ENCODE measurements around the gene PLSCR5.

DNA sequence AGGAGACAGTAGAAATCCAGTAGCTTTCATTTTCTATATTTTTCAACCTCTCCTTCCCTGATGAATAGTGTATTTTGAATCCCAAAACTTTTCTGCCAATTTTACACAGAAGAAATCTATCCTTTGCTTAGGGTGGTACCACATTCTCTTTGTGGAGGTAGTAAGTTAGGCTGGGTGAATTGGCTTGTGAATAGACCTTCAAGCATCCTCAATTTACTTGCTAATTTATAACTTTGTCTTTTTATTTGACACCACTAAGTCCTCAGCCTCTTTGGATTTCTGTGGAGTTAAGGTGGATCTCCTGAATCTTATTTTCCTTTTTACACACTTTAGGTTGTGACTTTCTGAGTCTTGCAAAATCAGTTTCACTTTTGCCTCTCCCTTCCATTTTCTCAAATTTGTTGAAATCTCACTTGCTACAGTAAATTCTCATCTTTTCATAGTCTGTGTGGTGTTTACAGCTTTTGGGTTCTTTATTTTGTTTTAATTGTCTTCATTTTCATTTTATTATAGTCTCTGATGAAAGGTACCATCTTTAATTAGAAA is 55.0 kb downstream of the PLSCR5 start:
- TF ChIP-seq, protein P1, sequence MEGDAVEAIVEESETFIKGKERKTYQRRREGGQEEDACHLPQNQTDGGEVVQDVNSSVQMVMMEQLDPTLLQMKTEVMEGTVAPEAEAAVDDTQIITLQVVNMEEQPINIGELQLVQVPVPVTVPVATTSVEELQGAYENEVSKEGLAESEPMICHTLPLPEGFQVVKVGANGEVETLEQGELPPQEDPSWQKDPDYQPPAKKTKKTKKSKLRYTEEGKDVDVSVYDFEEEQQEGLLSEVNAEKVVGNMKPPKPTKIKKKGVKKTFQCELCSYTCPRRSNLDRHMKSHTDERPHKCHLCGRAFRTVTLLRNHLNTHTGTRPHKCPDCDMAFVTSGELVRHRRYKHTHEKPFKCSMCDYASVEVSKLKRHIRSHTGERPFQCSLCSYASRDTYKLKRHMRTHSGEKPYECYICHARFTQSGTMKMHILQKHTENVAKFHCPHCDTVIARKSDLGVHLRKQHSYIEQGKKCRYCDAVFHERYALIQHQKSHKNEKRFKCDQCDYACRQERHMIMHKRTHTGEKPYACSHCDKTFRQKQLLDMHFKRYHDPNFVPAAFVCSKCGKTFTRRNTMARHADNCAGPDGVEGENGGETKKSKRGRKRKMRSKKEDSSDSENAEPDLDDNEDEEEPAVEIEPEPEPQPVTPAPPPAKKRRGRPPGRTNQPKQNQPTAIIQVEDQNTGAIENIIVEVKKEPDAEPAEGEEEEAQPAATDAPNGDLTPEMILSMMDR (IDR thresholded peaks at IDR 0.05): no peak
- TF ChIP-seq POLR2A (IDR thresholded peaks at IDR 0.05): no peak

Data from lower leg skin (tissue), 3 donors.